Activated T-cell treated with anti-CD3 and anti-CD28 coated beads for 24 hours (primary cell): ENCODE measurements around the gene TANC2.

ENCODE experiments used
- DNase-seq: peaks from one replicate; pipeline ENCODE4 v3.0.0-alpha.2; 2020; ENCODE audit warnings: low read depth

TANC2 gene

GRCh38 chr17:62965686-62966425 lies at the start of gene TANC2:
Gene TANC2, plus strand, starts transcription at chr17:62966235. Its CDS starts 43,325 bp downstream, at chr17:63009560.
- DNase-seq, result peak; percentile 57

- no peak for DNase-seq
Observed at GRCh38 chr17:62916684-62917571, 49.1 kb upstream of the TANC2 start.

GRCh38 chr17:62919388-62919787 lies 46.6 kb upstream of the TANC2 start:
- DNase-seq, result no peak

- DNase-seq, result no peak
Observed at GRCh38 chr17:62920300-62920699, 45.7 kb upstream of the TANC2 start.

- DNase-seq, result no peak
Observed at GRCh38 chr17:62921817-62922216, 44.2 kb upstream of the TANC2 start.

- no peak for DNase-seq
Observed at GRCh38 chr17:62923258-62924150, 42.5 kb upstream of the TANC2 start.

GRCh38 chr17:62925267-62925836 lies 40.7 kb upstream of the TANC2 start:
- no peak for DNase-seq

GRCh38 chr17:62927083-62927482 lies 39.0 kb upstream of the TANC2 start:
- no peak for DNase-seq

- DNase-seq, result no peak
Observed at GRCh38 chr17:62929320-62929719, 36.7 kb upstream of the TANC2 start.

GRCh38 chr17:62931101-62931500 lies 34.9 kb upstream of the TANC2 start:
- DNase-seq, result no peak

- DNase-seq, result no peak
Observed at GRCh38 chr17:62933501-62934385, 32.3 kb upstream of the TANC2 start.

- no peak for DNase-seq
Observed at GRCh38 chr17:62935098-62935497, 30.9 kb upstream of the TANC2 start.

- no peak for DNase-seq
Observed at GRCh38 chr17:62935523-62935922, 30.5 kb upstream of the TANC2 start.

- no peak for DNase-seq
Observed at GRCh38 chr17:62937606-62938005, 28.4 kb upstream of the TANC2 start.

GRCh38 chr17:62941358-62941991 lies 24.6 kb upstream of the TANC2 start:
- no peak for DNase-seq

- DNase-seq, result no peak
Observed at GRCh38 chr17:62948370-62948769, 17.7 kb upstream of the TANC2 start.

GRCh38 chr17:62949036-62949435 lies 17.0 kb upstream of the TANC2 start:
- no peak for DNase-seq

- DNase-seq, result no peak
Observed at GRCh38 chr17:62950067-62950466, 16.0 kb upstream of the TANC2 start.

- no peak for DNase-seq
Observed at GRCh38 chr17:62955841-62956352, 10.1 kb upstream of the TANC2 start.

- DNase-seq, result no peak
Observed at GRCh38 chr17:62963296-62963695, 2.7 kb upstream of the TANC2 start.
